Stimulated activated CD4-positive, alpha-beta T cell treated with anti-CD3 and anti-CD28 coated beads, Interleukin-4, amount 100 ng/mL, for 24 hours (primary cell): ENCODE results near the gene PPDPF.

Source experiments
- DNase-seq: peaks from one replicate; pipeline ENCODE4 v3.0.0-alpha.2; 2020

The PPDPF gene

GRCh38 chr20:63487781-63488241, 32.8 kb upstream of the PPDPF start:
- DNase-seq = no peak

- no peak for DNase-seq
Observed at GRCh38 chr20:63488315-63489251, 32.0 kb upstream of the PPDPF start.

GRCh38 chr20:63490416-63490815, 30.1 kb upstream of the PPDPF start:
- DNase-seq = no peak

GRCh38 chr20:63491078-63491477, 29.5 kb upstream of the PPDPF start:
- no peak for DNase-seq

- no peak for DNase-seq
Observed at GRCh38 chr20:63491635-63492230, 28.8 kb upstream of the PPDPF start.

GRCh38 chr20:63492518-63492917, 28.0 kb upstream of the PPDPF start:
- DNase-seq = no peak

- DNase-seq = no peak
Observed at GRCh38 chr20:63492982-63493381, 27.6 kb upstream of the PPDPF start.

GRCh38 chr20:63493563-63494020, 27.0 kb upstream of the PPDPF start:
- no peak for DNase-seq

GRCh38 chr20:63494084-63494419, 26.5 kb upstream of the PPDPF start:
- DNase-seq = no peak

- DNase-seq = no peak
Observed at GRCh38 chr20:63494420-63495166, 26.0 kb upstream of the PPDPF start.

GRCh38 chr20:63495167-63495720, 25.3 kb upstream of the PPDPF start:
- no peak for DNase-seq

GRCh38 chr20:63495741-63496595, 24.6 kb upstream of the PPDPF start:
- DNase-seq = peak; percentile 79

- DNase-seq = no peak
Observed at GRCh38 chr20:63496596-63497120, 23.9 kb upstream of the PPDPF start.

- DNase-seq = no peak
Observed at GRCh38 chr20:63497138-63497945, 23.2 kb upstream of the PPDPF start.

- DNase-seq = no peak
Observed at GRCh38 chr20:63497946-63498935, 22.3 kb upstream of the PPDPF start.

- DNase-seq = peak; percentile 44
Observed at GRCh38 chr20:63498960-63499337, 21.6 kb upstream of the PPDPF start, which contains the start of gene EEF1A2. Gene EEF1A2 (minus strand): TSS chr20:63499083. CDS start chr20:63497763, 1,320 bp downstream.

GRCh38 chr20:63499338-63499969, 21.1 kb upstream of the PPDPF start:
- DNase-seq = no peak

GRCh38 chr20:63500151-63500901, 20.2 kb upstream of the PPDPF start:
- DNase-seq = no peak
